SK-N-SH treated with all-trans-retinoic acid at 6 μM for 48 hours (cell line): Measurements from ENCODE around the gene WDR54.

Source experiments
- ATAC-seq: fragments of 200-7000 bp; cut with Tn5 transposase; 3 replicates; pipeline ENCODE4 v1.9.1; 2020; ENCODE audit warnings: mild to moderate bottlenecking, moderate library complexity
- ARNTL ChIP-seq: fragments of 450-650 bp; formaldehyde crosslinking; IDR thresholded peaks from 2 replicates; pipeline ENCODE4 v1.5.0; 2020; ENCODE audit warnings: low read depth, mild to moderate bottlenecking, moderate library complexity, borderline replicate concordance
- CSDC2 ChIP-seq: fragments of 250-450 bp; sonication (Bioruptor Pico); IDR thresholded peaks from 2 replicates; pipeline ENCODE4 v1.5.0; 2020; ENCODE audit warnings: mild to moderate bottlenecking, moderate library complexity
- ESRRG ChIP-seq: fragments of 250-450 bp; sonication (Bioruptor Pico); IDR thresholded peaks from 2 replicates; pipeline ENCODE4 v1.6.1; 2021; ENCODE audit warnings: mild to moderate bottlenecking
- GLIS3 ChIP-seq: fragments of 250-450 bp; sonication (Bioruptor Pico); IDR thresholded peaks from 2 replicates; pipeline ENCODE4 v1.5.0; 2020; ENCODE audit warnings: mild to moderate bottlenecking, moderate library complexity
- ISL1 ChIP-seq: fragments of 250-450 bp; sonication (Bioruptor Pico); IDR thresholded peaks from 2 replicates; pipeline ENCODE4 v2.1.2; 2022; ENCODE audit warnings: mild to moderate bottlenecking, moderate library complexity
- OSR1 ChIP-seq: fragments of 250-450 bp; sonication (Bioruptor Pico); IDR thresholded peaks from 2 replicates; pipeline ENCODE4 v1.8.0; 2022; ENCODE audit warnings: moderate library complexity, mild to moderate bottlenecking, inconsistent platforms
- RARB ChIP-seq: fragments of 250-450 bp; sonication (Bioruptor Pico); IDR thresholded peaks from 2 replicates; pipeline ENCODE4 v1.8.0; 2021; ENCODE audit warnings: mild to moderate bottlenecking, moderate library complexity
- SNAI2 ChIP-seq: fragments of 250-450 bp; sonication (Bioruptor Pico); IDR thresholded peaks from 2 replicates; pipeline ENCODE4 v1.5.0; 2020; ENCODE audit warnings: mild to moderate bottlenecking, moderate library complexity
- TCF4 ChIP-seq: fragments of 250-450 bp; sonication (Bioruptor Pico); IDR thresholded peaks from 2 replicates; pipeline ENCODE4 v1.8.0; 2021; ENCODE audit warnings: mild to moderate bottlenecking, moderate library complexity, borderline replicate concordance
- TOX ChIP-seq: fragments of 250-450 bp; sonication (Bioruptor Pico); IDR thresholded peaks from 2 replicates; pipeline ENCODE4 v1.8.0; 2021; ENCODE audit warnings: mild to moderate bottlenecking, moderate library complexity, borderline replicate concordance
- ZC3H10 ChIP-seq: fragments of 250-450 bp; sonication (Bioruptor Pico); IDR thresholded peaks from 2 replicates; pipeline ENCODE4 v1.5.1; 2021; ENCODE audit warnings: mild to moderate bottlenecking, moderate library complexity
- ZFP3 ChIP-seq: fragments of 250-450 bp; sonication (Bioruptor Pico); IDR thresholded peaks from 2 replicates; pipeline ENCODE4 v1.5.0; 2020; ENCODE audit warnings: mild to moderate bottlenecking, moderate library complexity
- ZFP30 ChIP-seq: fragments of 450-650 bp; formaldehyde crosslinking; IDR thresholded peaks from 2 replicates; pipeline ENCODE4 v1.5.0; 2022; ENCODE audit warnings: mild to moderate bottlenecking, moderate library complexity
- ZNF565 ChIP-seq: fragments of 450-650 bp; formaldehyde crosslinking; conservative IDR thresholded peaks from 2 replicates; pipeline ENCODE4 v1.5.0; 2020; ENCODE audit warnings: low read depth, mild to moderate bottlenecking, moderate library complexity
- ZNF70 ChIP-seq: fragments of 450-650 bp; formaldehyde crosslinking; IDR thresholded peaks from 2 replicates; pipeline ENCODE4 v1.5.0; 2020; ENCODE audit warnings: mild to moderate bottlenecking, moderate library complexity
- ZNF8 ChIP-seq: fragments of 450-650 bp; formaldehyde crosslinking; IDR thresholded peaks from 2 replicates; pipeline ENCODE4 v1.5.0; 2020; ENCODE audit warnings: mild to moderate bottlenecking, moderate library complexity
- TF ChIP-seq, protein P1 (sequence below): fragments of 250-450 bp; sonication (Bioruptor Pico); IDR thresholded peaks from 2 replicates; pipeline ENCODE4 v1.5.0; 2020; ENCODE audit warnings: mild to moderate bottlenecking, moderate library complexity
- TF ChIP-seq, protein P2 (sequence below): fragments of 250-450 bp; sonication (Bioruptor Pico); IDR thresholded peaks from 2 replicates; pipeline ENCODE4 v1.5.1; 2020; ENCODE audit warnings: low read depth, mild to moderate bottlenecking, moderate library complexity
- TF ChIP-seq, protein P3 (sequence below): fragments of 250-450 bp; sonication (Bioruptor Pico); IDR thresholded peaks from 2 replicates; pipeline ENCODE4 v1.8.0; 2021; ENCODE audit warnings: low read depth, mild to moderate bottlenecking, moderate library complexity, borderline replicate concordance
- TF ChIP-seq, protein P4 (sequence below): fragments of 250-450 bp; sonication (Bioruptor Pico); IDR thresholded peaks from 2 replicates; pipeline ENCODE4 v1.8.0; 2020; ENCODE audit warnings: mild to moderate bottlenecking, moderate library complexity, borderline replicate concordance

WDR54 gene

DNA sequence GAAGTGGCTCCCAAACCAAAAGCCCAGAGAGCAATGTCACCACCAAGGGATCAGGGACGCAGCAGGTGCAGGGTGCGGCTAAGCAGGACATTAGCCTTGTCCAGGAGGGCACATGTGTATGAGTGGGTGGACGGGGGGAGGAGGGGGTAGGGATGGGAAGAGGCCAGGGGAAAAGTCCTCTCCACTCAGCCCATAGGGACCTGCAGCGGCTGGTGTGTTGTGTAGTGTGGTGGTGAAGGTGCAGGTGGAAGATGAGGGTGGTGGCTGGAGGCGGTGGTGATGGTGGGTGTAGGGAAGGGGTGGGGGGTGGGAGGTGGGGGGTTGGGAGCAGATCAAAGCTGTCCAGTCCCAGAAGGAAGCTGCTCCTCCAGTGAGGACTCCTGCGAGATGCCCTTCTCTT, 3.8 kb upstream of the WDR54 start (continued):
- TF ChIP-seq, protein P1, sequence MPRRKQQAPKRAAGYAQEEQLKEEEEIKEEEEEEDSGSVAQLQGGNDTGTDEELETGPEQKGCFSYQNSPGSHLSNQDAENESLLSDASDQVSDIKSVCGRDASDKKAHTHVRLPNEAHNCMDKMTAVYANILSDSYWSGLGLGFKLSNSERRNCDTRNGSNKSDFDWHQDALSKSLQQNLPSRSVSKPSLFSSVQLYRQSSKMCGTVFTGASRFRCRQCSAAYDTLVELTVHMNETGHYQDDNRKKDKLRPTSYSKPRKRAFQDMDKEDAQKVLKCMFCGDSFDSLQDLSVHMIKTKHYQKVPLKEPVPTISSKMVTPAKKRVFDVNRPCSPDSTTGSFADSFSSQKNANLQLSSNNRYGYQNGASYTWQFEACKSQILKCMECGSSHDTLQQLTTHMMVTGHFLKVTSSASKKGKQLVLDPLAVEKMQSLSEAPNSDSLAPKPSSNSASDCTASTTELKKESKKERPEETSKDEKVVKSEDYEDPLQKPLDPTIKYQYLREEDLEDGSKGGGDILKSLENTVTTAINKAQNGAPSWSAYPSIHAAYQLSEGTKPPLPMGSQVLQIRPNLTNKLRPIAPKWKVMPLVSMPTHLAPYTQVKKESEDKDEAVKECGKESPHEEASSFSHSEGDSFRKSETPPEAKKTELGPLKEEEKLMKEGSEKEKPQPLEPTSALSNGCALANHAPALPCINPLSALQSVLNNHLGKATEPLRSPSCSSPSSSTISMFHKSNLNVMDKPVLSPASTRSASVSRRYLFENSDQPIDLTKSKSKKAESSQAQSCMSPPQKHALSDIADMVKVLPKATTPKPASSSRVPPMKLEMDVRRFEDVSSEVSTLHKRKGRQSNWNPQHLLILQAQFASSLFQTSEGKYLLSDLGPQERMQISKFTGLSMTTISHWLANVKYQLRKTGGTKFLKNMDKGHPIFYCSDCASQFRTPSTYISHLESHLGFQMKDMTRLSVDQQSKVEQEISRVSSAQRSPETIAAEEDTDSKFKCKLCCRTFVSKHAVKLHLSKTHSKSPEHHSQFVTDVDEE (CRISPR knock-in tag): no peak

DNA sequence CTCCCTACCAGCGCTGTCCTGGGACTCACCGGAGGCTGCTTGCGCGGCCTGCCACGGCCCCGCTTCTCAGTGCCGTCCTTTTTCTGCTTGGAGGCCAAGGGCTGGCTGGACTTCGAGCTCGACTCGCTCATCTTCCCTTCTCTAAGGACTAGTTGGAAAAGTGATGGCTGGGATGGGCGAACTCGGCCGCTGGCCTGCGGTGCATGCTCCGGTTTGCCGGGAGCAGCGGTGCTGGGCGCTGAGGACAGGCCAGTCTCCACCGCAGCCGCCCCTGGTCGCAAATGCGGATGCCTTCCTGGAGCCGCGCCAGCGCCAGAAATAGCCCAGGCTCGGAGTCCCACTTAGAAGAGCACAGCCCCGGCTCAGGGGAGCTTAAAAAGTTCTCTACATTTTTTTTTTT, 3.2 kb upstream of the WDR54 start:
- TF ChIP-seq CSDC2 (CRISPR knock-in tag): no peak
- TF ChIP-seq, protein P1 (CRISPR knock-in tag): no peak
- no peak for TF ChIP-seq ZFP3 (CRISPR knock-in tag)
- no peak for TF ChIP-seq RARB
- no peak for TF ChIP-seq ZNF70 (CRISPR knock-in tag)
- TF ChIP-seq ZNF565: no peak
- no peak for TF ChIP-seq ZC3H10 (CRISPR knock-in tag)
- no peak for TF ChIP-seq ARNTL (CRISPR knock-in tag)
- no peak for TF ChIP-seq ZFP30
- TF ChIP-seq ISL1 (CRISPR knock-in tag): no peak
- no peak for TF ChIP-seq ESRRG (CRISPR knock-in tag)
- TF ChIP-seq TCF4 (CRISPR knock-in tag): no peak
- TF ChIP-seq, protein P2, sequence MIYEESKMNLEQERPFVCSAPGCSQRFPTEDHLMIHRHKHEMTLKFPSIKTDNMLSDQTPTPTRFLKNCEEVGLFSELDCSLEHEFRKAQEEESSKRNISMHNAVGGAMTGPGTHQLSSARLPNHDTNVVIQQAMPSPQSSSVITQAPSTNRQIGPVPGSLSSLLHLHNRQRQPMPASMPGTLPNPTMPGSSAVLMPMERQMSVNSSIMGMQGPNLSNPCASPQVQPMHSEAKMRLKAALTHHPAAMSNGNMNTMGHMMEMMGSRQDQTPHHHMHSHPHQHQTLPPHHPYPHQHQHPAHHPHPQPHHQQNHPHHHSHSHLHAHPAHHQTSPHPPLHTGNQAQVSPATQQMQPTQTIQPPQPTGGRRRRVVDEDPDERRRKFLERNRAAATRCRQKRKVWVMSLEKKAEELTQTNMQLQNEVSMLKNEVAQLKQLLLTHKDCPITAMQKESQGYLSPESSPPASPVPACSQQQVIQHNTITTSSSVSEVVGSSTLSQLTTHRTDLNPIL (CRISPR knock-in tag): no peak
- TF ChIP-seq, all 23 proteins: peak for 0
- ATAC-seq: no peak

DNA sequence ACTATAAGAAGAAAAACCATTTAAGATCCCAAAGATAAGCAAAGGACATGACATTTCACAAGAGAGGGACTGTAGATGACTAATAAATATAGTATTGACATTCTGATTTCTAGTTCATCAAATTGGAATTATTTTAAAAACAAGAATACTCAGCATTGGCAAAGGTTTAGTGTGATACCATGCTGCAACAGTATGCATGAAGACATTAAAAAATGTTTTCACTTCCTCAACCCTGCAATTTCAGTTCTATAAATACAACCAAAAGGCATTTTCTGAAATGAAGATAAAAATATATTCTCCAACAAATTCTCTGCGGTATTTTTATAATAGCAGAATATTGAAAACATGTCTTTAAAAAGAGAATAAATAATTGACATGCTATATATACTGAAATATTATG, 2.2 kb upstream of the WDR54 start:
- TF ChIP-seq SNAI2 (CRISPR knock-in tag) (no peak), ZNF70 (CRISPR knock-in tag) (no peak), ZNF8 (no peak), ESRRG (CRISPR knock-in tag) (no peak), TOX (no peak), ZNF565 (no peak), CSDC2 (CRISPR knock-in tag) (no peak), OSR1 (CRISPR knock-in tag) (no peak), ZFP3 (CRISPR knock-in tag) (no peak), GLIS3 (CRISPR knock-in tag) (no peak), RARB (no peak), ISL1 (CRISPR knock-in tag) (no peak), TCF4 (CRISPR knock-in tag) (no peak), ARNTL (CRISPR knock-in tag) (no peak), ZFP30 (no peak), ZC3H10 (CRISPR knock-in tag) (no peak)
- TF ChIP-seq, protein P2 (CRISPR knock-in tag): no peak
- TF ChIP-seq, protein P3, sequence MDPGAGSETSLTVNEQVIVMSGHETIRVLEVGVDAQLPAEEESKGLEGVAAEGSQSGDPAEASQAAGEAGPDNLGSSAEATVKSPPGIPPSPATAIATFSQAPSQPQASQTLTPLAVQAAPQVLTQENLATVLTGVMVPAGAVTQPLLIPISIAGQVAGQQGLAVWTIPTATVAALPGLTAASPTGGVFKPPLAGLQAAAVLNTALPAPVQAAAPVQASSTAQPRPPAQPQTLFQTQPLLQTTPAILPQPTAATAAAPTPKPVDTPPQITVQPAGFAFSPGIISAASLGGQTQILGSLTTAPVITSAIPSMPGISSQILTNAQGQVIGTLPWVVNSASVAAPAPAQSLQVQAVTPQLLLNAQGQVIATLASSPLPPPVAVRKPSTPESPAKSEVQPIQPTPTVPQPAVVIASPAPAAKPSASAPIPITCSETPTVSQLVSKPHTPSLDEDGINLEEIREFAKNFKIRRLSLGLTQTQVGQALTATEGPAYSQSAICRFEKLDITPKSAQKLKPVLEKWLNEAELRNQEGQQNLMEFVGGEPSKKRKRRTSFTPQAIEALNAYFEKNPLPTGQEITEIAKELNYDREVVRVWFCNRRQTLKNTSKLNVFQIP (CRISPR knock-in tag): no peak
- TF ChIP-seq, protein P4, sequence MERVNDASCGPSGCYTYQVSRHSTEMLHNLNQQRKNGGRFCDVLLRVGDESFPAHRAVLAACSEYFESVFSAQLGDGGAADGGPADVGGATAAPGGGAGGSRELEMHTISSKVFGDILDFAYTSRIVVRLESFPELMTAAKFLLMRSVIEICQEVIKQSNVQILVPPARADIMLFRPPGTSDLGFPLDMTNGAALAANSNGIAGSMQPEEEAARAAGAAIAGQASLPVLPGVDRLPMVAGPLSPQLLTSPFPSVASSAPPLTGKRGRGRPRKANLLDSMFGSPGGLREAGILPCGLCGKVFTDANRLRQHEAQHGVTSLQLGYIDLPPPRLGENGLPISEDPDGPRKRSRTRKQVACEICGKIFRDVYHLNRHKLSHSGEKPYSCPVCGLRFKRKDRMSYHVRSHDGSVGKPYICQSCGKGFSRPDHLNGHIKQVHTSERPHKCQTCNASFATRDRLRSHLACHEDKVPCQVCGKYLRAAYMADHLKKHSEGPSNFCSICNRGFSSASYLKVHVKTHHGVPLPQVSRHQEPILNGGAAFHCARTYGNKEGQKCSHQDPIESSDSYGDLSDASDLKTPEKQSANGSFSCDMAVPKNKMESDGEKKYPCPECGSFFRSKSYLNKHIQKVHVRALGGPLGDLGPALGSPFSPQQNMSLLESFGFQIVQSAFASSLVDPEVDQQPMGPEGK (CRISPR knock-in tag): no peak
- TF ChIP-seq, all 23 proteins: peak for 0
- ATAC-seq: no peak
